Neural progenitor cell (in vitro differentiated cells): ENCODE measurements around the gene PLCD4. TPM values are rescaled to one million over a fixed set of nuclear protein-coding genes. Genes with fewer than 3 reads are reported as not detected.

Source experiments
- DNase-seq: peaks from one replicate; pipeline ENCODE4 v3.0.0-alpha.2; 2016; ENCODE audit warnings: low spot score
- H2AFZ ChIP-seq: fragments of 200-600 bp; sonication (generic); replicated peaks from 2 replicates; pipeline ENCODE4 v1.6.1; 2016; ENCODE audit warnings: antibody characterized with exemption
- H3F3A ChIP-seq: fragments of 200-600 bp; sonication (generic); 2 replicates; pipeline ENCODE4 v1.6.1; 2016; ENCODE audit warnings: antibody characterized with exemption, low read depth
- H3K27ac ChIP-seq: fragments of 200-600 bp; sonication (generic); 2 replicates; pipeline ENCODE4 v1.5.1; 2016; ENCODE audit warnings: mild to moderate bottlenecking
- H3K27me3 ChIP-seq: fragments of 200-600 bp; sonication (generic); 2 replicates; pipeline ENCODE4 v1.6.1; 2016; ENCODE audit warnings: mild to moderate bottlenecking, moderate library complexity
- H3K36me3 ChIP-seq: fragments of 200-600 bp; sonication (generic); 2 replicates; pipeline ENCODE4 v1.5.1; 2016
- H3K4me1 ChIP-seq: fragments of 200-600 bp; sonication (generic); 2 replicates; pipeline ENCODE4 v1.6.1; 2016; ENCODE audit warnings: mixed run types
- H3K4me2 ChIP-seq: fragments of 200-600 bp; sonication (generic); 2 replicates; pipeline ENCODE4 v1.6.1; 2016
- H3K4me3 ChIP-seq: fragments of 200-600 bp; sonication (generic); 2 replicates; pipeline ENCODE4 v1.5.1; 2016
- H3K79me2 ChIP-seq: fragments of 200-600 bp; sonication (generic); 2 replicates; pipeline ENCODE4 v1.6.1; 2016; ENCODE audit warnings: low read depth
- H3K9ac ChIP-seq: fragments of 200-600 bp; sonication (generic); 2 replicates; pipeline ENCODE4 v1.6.1; 2016
- H3K9me3 ChIP-seq: fragments of 200-600 bp; sonication (generic); 2 replicates; pipeline ENCODE4 v1.5.1; 2016; ENCODE audit warnings: low read depth
- H4K20me1 ChIP-seq: fragments of 200-600 bp; sonication (generic); 2 replicates; pipeline ENCODE4 v1.6.1; 2016; ENCODE audit warnings: low read depth
- H3K27ac Mint-ChIP-seq: 3 replicates; pipeline ENCODE4 v1.8.0; 2021; ENCODE audit warnings: mixed read lengths
- H3K27me3 Mint-ChIP-seq: 2 replicates; pipeline ENCODE4 v1.8.0; 2022; ENCODE audit warnings: low read depth, mild to moderate bottlenecking, inconsistent platforms, moderate library complexity, mixed read lengths; ENCODE audit not compliant: insufficient read depth
- H3K36me3 Mint-ChIP-seq: 3 replicates; pipeline ENCODE4 v1.8.0; 2021; ENCODE audit warnings: mixed read lengths
- H3K4me1 Mint-ChIP-seq: 3 replicates; pipeline ENCODE4 v1.8.0; 2021; ENCODE audit warnings: mixed read lengths
- H3K4me3 Mint-ChIP-seq: 3 replicates; pipeline ENCODE4 v1.8.0; 2021; ENCODE audit warnings: mild to moderate bottlenecking, moderate library complexity, mixed read lengths
- H3K9me3 Mint-ChIP-seq: 3 replicates; pipeline ENCODE4 v1.8.0; 2020; ENCODE audit warnings: mixed read lengths
- CTCF ChIP-seq: fragments of 200-600 bp; sonication (generic); IDR thresholded peaks from 2 replicates; pipeline ENCODE4 v1.5.1; 2017; ENCODE audit warnings: antibody characterized with exemption, mild to moderate bottlenecking
- EZH2 ChIP-seq: fragments of 200-600 bp; sonication (generic); IDR thresholded peaks from 2 replicates; pipeline ENCODE4 v1.6.1; 2017; ENCODE audit warnings: antibody characterized with exemption, mild to moderate bottlenecking, moderate library complexity
- EZH2phosphoT487 ChIP-seq: fragments of 200-600 bp; sonication (generic); IDR thresholded peaks from 2 replicates; pipeline ENCODE4 v1.6.1; 2017; ENCODE audit warnings: antibody characterized with exemption
- total RNA-seq: library from RNA; depleted of rRNA; stranded (reverse); fragments of >200 nt; gene quantifications from 2 replicates; pipeline ENCODE4 v1.2.3, GENCODE V29; 2015; ENCODE audit warnings: low replicate concordance

PLCD4 gene
- total RNA-seq, 1 donor from 2014 or later, result 1.1 TPM

DNA sequence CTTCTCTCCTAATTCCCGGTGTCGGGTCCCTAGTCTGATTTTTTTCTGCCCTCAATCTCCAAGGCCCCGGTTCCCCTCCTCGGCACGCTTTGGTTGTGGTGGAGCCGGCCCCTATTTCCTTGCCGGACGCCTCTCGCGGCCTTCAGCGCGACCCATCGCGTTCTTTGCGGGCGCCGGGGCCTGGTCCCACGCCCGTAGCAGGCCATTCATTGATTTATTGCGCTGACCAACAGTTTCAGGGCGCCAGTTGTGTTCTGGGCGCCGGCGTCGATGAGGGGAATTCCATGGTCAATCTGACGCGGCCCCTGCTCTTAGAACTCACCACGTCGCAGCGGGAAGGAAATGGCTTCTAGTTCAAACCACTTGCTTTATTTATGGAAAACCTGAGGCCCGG, 38.7 kb upstream of the PLCD4 start:
- peak overlapping the region; percentile 91 for H3K4me2 ChIP-seq
- H3K27me3 Mint-ChIP-seq, result no peaks in the 10 kb centered on the region
- peak; percentile 79 for DNase-seq

DNA sequence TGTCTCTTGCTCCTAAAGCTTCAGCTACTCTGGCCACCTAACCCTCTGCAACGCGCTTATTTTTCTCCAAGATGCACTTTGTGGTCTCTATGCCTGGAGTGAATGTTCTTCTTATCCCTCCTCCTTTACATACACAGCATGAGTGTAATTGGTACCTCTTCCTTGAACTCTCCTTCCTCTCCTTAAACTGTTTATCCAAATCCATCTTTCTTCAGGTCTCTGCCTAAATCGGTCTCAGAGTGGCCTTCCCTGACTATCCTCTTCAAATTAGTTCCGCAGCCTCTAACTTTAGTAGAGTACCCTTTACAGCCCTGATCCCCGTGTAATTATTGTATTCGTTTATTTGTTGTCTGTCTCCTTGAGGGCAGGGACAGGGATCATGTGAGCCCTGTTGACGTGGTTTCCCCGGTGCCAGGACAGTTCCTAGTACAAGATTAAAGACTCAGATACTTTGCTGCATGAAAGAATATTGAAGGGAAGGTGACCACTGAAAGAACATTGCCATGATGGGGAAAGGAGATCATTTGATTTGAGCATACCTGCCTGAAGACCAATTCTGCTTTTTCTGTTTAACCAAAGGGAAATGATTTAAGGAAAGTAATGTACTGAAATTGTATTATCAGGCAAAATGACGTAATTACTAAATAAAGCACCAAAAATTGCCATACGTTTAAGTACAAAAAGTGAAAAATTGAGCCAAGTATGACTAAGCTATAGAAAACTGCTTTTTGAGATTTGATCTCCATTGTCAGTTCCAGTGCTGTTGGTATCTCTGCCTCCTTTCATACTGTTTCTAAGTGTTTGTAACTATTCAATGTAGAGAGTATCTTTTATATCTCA, 37.8 kb upstream of the PLCD4 start:
- H3F3A ChIP-seq, result peaks cover 26% of the 10 kb centered on the region

More for the DNA sequence above, 38.7 kb upstream of the PLCD4 start:
- Histone ChIP-seq H3K79me2 (peaks cover 92% of the 10 kb centered on the region), H2AFZ (peak overlapping the region; percentile 61), H3K36me3 (peaks cover 6% of the 10 kb centered on the region), H3F3A (peaks cover 26% of the 10 kb centered on the region), H3K4me1 (peaks cover 28% of the 10 kb centered on the region), H3K27me3 (no peaks in the 10 kb centered on the region), H3K27ac (peak overlapping the region; percentile 96), H3K9me3 (no peaks in the 10 kb centered on the region), H3K4me3 (peak overlapping the region; percentile 66), H3K9ac (peak overlapping the region; percentile 84), H4K20me1 (peaks cover 79% of the 10 kb centered on the region)
- Mint-ChIP-seq H3K4me1 (peaks cover 36% of the 10 kb centered on the region), H3K4me3 (peak overlapping the region; percentile 94), H3K9me3 (no peaks in the 10 kb centered on the region), H3K27ac (peak overlapping the region; percentile 65), H3K36me3 (peaks cover 13% of the 10 kb centered on the region)
- TF ChIP-seq EZH2phosphoT487, result no peak
- TF ChIP-seq CTCF, result no peak
- TF ChIP-seq EZH2, result no peak

GRCh38 chr2:218570850-218571249, 36.8 kb upstream of the PLCD4 start:
- Histone ChIP-seq H4K20me1 (peaks cover 72% of the 10 kb centered on the region), H3K27me3 (no peaks in the 10 kb centered on the region), H2AFZ (no peak overlapping the region), H3F3A (peaks cover 26% of the 10 kb centered on the region), H3K79me2 (peaks cover 92% of the 10 kb centered on the region), H3K36me3 (peaks cover 8% of the 10 kb centered on the region), H3K4me3 (peak overlapping the region; percentile 66), H3K4me2 (peak overlapping the region; percentile 91), H3K9ac (no peak overlapping the region), H3K4me1 (peaks cover 28% of the 10 kb centered on the region), H3K9me3 (no peaks in the 10 kb centered on the region), H3K27ac (no peak overlapping the region)
- peak overlapping the region; percentile 94 for H3K4me3 Mint-ChIP-seq
- no peak overlapping the region for H3K27ac Mint-ChIP-seq
- H3K27me3 Mint-ChIP-seq, result no peaks in the 10 kb centered on the region
- H3K36me3 Mint-ChIP-seq, result peaks cover 12% of the 10 kb centered on the region
- H3K4me1 Mint-ChIP-seq, result peaks cover 36% of the 10 kb centered on the region
- TF ChIP-seq CTCF, result no peak
- no peak for TF ChIP-seq EZH2phosphoT487
- TF ChIP-seq EZH2, result no peak
- H3K9me3 Mint-ChIP-seq, result no peaks in the 10 kb centered on the region
- no peak for DNase-seq

More for the DNA sequence above, 37.8 kb upstream of the PLCD4 start:
- H3K4me1 Mint-ChIP-seq, result peaks cover 36% of the 10 kb centered on the region
- Histone ChIP-seq H3K79me2 (peaks cover 92% of the 10 kb centered on the region), H4K20me1 (peaks cover 75% of the 10 kb centered on the region), H3K9ac (peak overlapping the region; percentile 84), H3K4me2 (peak overlapping the region; percentile 91), H3K27ac (peak overlapping the region; percentile 96), H3K36me3 (peaks cover 13% of the 10 kb centered on the region), H3K4me3 (peak overlapping the region; percentile 66), H2AFZ (no peak overlapping the region), H3K9me3 (no peaks in the 10 kb centered on the region), H3K27me3 (no peaks in the 10 kb centered on the region), H3K4me1 (peaks cover 28% of the 10 kb centered on the region)
- peak overlapping the region; percentile 94 for H3K4me3 Mint-ChIP-seq
- peak; percentile 22 for DNase-seq
- H3K9me3 Mint-ChIP-seq, result no peaks in the 10 kb centered on the region
- H3K27ac Mint-ChIP-seq, result peak overlapping the region; percentile 65
- TF ChIP-seq EZH2phosphoT487, result no peak
- no peak for TF ChIP-seq EZH2
- no peak for TF ChIP-seq CTCF
- no peaks in the 10 kb centered on the region for H3K27me3 Mint-ChIP-seq
- peaks cover 10% of the 10 kb centered on the region for H3K36me3 Mint-ChIP-seq
